ENCODE results near the gene GRIK4. TPM values are rescaled to one million over a fixed set of nuclear protein-coding genes. Genes with fewer than 3 reads are reported as not detected.

Gene GRIK4
- total and polyA plus RNA-seq, 2 donors from 2014 or later, result 0.25 TPM; not detected in 1

DNA sequence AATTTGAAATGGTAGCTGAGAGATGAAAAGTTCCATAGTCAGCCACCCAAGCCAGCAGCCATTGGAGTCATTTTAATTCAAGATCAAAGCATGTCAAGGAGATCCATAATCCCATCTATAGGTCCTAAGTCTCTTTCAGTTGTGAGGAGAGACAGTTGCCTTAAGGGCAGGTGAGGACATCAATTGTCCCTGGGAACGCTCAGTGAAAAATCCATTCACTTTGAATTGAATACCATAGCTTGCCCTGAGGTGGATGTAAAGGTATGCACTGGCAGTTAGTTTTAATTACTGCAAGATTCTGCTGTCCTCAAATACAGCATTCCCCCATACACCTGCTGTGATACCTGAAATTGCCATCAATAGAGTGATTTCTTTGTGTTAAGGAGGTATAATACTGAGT lies 487.0 kb downstream of the GRIK4 start:
- Histone ChIP-seq H3K4me1 (ENCODE audit: control insufficient read depth in 2 of 3, insufficient read depth in 2 of 3, low read depth in 1 of 3, low read length in 3 of 3) (no peaks in the 10 kb centered on the region), H3K9ac (ENCODE audit: low read length in 3 of 3) (no peak overlapping the region), H3K4me3 (ENCODE audit: low read length in 3 of 3) (no peak overlapping the region), H3K27me3 (ENCODE audit: control insufficient read depth, insufficient read depth, low read length) (no peaks in the 10 kb centered on the region), H3K27ac (ENCODE audit: low read depth in 2 of 2, low read length in 2 of 2) (no peak overlapping the region), H3K36me3 (ENCODE audit: control insufficient read depth in 2 of 3, insufficient read depth in 3 of 3, low read length in 3 of 3) (no peaks in the 10 kb centered on the region), H3K9me3 (ENCODE audit: control insufficient read depth in 2 of 3, insufficient read depth in 1 of 3, low read length in 3 of 3) (no peaks in the 10 kb centered on the region)
- TF ChIP-seq, protein P1, sequence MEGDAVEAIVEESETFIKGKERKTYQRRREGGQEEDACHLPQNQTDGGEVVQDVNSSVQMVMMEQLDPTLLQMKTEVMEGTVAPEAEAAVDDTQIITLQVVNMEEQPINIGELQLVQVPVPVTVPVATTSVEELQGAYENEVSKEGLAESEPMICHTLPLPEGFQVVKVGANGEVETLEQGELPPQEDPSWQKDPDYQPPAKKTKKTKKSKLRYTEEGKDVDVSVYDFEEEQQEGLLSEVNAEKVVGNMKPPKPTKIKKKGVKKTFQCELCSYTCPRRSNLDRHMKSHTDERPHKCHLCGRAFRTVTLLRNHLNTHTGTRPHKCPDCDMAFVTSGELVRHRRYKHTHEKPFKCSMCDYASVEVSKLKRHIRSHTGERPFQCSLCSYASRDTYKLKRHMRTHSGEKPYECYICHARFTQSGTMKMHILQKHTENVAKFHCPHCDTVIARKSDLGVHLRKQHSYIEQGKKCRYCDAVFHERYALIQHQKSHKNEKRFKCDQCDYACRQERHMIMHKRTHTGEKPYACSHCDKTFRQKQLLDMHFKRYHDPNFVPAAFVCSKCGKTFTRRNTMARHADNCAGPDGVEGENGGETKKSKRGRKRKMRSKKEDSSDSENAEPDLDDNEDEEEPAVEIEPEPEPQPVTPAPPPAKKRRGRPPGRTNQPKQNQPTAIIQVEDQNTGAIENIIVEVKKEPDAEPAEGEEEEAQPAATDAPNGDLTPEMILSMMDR (IDR thresholded peaks at IDR 0.05; ENCODE audit: borderline replicate concordance, extremely low read depth, insufficient read depth), result no peak
- FAIRE-seq (no peak), DNase-seq (no peak)
- intact Hi-C loops (cut with DNase I), result no loop called here

DNA sequence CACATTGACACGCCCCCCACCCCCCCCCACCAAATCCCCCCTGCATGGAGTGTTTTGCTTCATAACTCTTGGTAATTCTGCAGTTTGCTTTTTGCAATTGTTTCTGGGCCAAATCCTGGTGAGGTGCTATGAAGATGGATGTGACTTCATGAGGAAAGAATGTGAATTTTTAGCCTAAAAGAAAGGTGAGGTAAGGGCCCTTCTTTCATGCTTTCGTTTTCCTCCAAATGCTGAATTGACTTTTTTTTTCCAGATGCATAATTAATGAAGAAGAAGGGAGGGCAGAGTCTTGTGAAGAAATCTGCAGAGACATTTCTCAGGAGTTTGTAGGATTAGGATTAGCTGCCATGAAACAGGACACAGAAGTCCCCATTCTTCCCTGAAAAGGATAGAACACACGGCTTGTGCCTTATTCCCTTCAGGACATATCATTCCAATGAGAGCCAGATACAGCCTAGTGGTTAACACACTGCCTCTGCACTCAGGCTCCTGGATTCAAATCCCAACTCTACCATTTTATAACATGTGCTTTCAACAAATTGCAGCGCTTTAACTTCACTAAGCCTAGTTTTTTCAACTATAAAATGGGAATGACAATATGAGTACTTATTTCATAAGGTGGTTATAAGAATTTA lies 492.8 kb downstream of the GRIK4 start:
- intact Hi-C loops (cut with DNase I), result no loop called here
- Histone ChIP-seq H3K4me1 (ENCODE audit: control insufficient read depth in 2 of 3, insufficient read depth in 2 of 3, low read depth in 1 of 3, low read length in 3 of 3) (no peaks in the 10 kb centered on the region), H3K36me3 (ENCODE audit: control insufficient read depth in 2 of 3, insufficient read depth in 3 of 3, low read length in 3 of 3) (no peaks in the 10 kb centered on the region), H3K27me3 (ENCODE audit: control insufficient read depth, insufficient read depth, low read length) (no peaks in the 10 kb centered on the region), H3K9me3 (ENCODE audit: control insufficient read depth in 2 of 3, insufficient read depth in 1 of 3, low read length in 3 of 3) (no peaks in the 10 kb centered on the region), H3K9ac (ENCODE audit: low read length in 3 of 3) (no peak overlapping the region), H3K4me3 (ENCODE audit: low read length in 3 of 3) (no peak overlapping the region), H3K27ac (ENCODE audit: low read depth in 2 of 2, low read length in 2 of 2) (no peak overlapping the region)
- FAIRE-seq (no peak), DNase-seq (peak in 1 of 5 donors; percentile 16)
- TF ChIP-seq, protein P1 (IDR thresholded peaks at IDR 0.05; ENCODE audit: borderline replicate concordance, extremely low read depth, insufficient read depth), result no peak

DNA sequence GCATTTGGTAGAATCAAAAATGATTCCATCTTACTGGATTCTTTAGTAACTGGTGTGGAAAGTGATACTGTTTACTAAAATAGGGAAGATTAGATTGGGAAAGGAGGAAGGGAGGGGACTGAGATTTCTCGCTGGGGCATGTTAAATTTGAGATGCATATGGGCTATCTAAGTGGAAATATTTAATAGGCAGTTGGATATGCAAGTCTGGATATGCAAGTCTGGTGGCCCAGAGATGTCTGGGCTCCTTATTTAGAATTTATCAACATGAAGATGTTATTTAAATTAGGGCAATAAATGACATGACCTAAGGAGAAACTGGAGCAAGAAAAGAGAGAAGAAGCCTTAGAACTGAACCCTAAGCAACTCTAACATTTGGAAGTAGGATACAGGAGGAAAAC lies 495.4 kb downstream of the GRIK4 start:
- Histone ChIP-seq H3K4me1 (ENCODE audit: control insufficient read depth in 2 of 3, insufficient read depth in 2 of 3, low read depth in 1 of 3, low read length in 3 of 3) (no peaks in the 10 kb centered on the region), H3K27ac (ENCODE audit: low read depth in 2 of 2, low read length in 2 of 2) (no peak overlapping the region), H3K27me3 (ENCODE audit: control insufficient read depth, insufficient read depth, low read length) (no peaks in the 10 kb centered on the region), H3K9me3 (ENCODE audit: control insufficient read depth in 2 of 3, insufficient read depth in 1 of 3, low read length in 3 of 3) (no peaks in the 10 kb centered on the region), H3K9ac (ENCODE audit: low read length in 3 of 3) (no peak overlapping the region), H3K36me3 (ENCODE audit: control insufficient read depth in 2 of 3, insufficient read depth in 3 of 3, low read length in 3 of 3) (no peaks in the 10 kb centered on the region), H3K4me3 (ENCODE audit: low read length in 3 of 3) (no peak overlapping the region)
- DNase-seq (no peak), FAIRE-seq (no peak)
- intact Hi-C loops (cut with DNase I), result no loop called here
- TF ChIP-seq, protein P1 (IDR thresholded peaks at IDR 0.05; ENCODE audit: borderline replicate concordance, extremely low read depth, insufficient read depth), result no peak

DNA sequence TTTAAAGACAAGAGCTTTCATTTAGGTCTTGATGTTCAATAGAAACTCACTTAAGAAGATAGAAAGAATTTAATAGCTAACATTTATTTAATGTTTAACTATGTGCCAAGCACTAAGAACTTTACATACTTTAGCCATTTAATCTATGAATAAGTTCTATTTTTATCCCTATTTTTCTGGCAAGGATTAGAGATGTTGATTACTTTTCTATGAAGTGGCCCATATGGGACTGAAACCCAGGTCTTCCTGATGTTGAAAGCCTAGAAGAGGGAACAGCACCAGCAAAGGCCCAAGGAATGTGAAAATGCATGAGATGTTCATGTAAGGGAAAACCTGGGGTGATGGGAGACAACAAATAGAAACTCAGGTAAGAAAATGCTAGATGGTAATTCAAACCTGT lies 497.0 kb downstream of the GRIK4 start:
- TF ChIP-seq, protein P1 (IDR thresholded peaks at IDR 0.05; ENCODE audit: borderline replicate concordance, extremely low read depth, insufficient read depth), result no peak
- FAIRE-seq, result no peak

More for the DNA sequence above, 497.0 kb downstream of the GRIK4 start:
- no peak overlapping the region for H3K27ac ChIP-seq (ENCODE audit: low read depth in 2 of 2, low read length in 2 of 2)
- H3K27me3 ChIP-seq (ENCODE audit: control insufficient read depth, insufficient read depth, low read length), result no peaks in the 10 kb centered on the region
- H3K9me3 ChIP-seq (ENCODE audit: control insufficient read depth in 2 of 3, insufficient read depth in 1 of 3, low read length in 3 of 3), result no peaks in the 10 kb centered on the region
- intact Hi-C loops (cut with DNase I), result no loop called here
- no peak overlapping the region for H3K9ac ChIP-seq (ENCODE audit: low read length in 3 of 3)
- H3K4me3 ChIP-seq (ENCODE audit: low read length in 3 of 3), result no peak overlapping the region
- DNase-seq, result no peak
- no peaks in the 10 kb centered on the region for H3K36me3 ChIP-seq (ENCODE audit: control insufficient read depth in 2 of 3, insufficient read depth in 3 of 3, low read length in 3 of 3)
- H3K4me1 ChIP-seq (ENCODE audit: control insufficient read depth in 2 of 3, insufficient read depth in 2 of 3, low read depth in 1 of 3, low read length in 3 of 3), result no peaks in the 10 kb centered on the region

All from kidney (tissue), 14 donors.